HG02840 (cell line): Measurements from ENCODE around the gene UQCRC1.

Experiments used
- ATAC-seq: cut with Tn5 transposase; IDR thresholded peaks from one replicate; pipeline ENCODE4 v1.9.1; 2021; ENCODE audit warnings: mild to moderate bottlenecking, moderate library complexity, moderate number of reproducible peaks; ENCODE audit not compliant: unreplicated experiment, low FRiP score

Gene UQCRC1

DNA sequence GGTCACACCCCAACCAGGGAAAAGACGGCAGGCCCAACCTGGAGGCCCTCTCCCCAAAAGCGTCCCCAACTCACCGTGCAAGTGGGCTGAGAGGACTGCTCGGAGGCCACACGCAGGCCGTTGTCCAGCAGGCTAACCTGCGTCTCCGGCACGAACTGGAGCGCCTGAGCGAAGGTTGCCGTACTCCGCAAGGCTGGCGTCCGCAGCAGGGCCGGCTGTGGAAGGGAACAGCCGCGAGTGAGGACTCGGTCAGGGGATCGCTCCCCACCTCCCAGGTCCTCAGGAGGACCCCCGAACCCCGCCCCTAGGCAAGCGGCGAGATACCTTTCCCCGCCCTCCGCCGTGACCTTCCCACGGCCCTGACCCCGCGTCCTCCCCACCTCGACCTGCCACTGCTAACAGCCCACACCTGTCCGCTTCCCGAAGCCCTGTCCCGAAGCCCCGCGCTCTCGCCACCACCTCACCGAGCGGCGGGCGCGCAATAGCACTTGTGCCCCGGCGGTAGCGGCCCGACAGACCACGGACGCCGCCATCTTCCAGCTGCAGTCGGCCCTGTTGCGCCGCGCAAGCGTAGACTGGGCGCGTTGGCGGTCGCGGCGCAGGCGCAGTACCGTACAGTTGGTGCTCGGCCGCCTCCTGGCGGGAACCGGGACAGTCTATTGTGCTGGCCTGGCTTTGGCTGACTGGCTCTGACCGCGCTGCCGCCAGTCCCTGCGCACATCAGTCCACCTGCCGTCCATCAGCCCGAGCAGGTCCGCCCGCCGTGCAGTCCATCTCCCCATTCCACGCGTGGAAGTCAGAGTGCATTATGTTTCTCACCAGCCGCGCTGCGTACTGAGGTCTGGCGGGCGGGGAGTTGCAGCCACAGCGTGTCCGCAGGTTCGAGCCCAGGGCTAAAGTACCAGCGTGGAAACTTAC is at the start of gene UQCRC1:
TSS of gene UQCRC1 (minus strand) at position 559 of the 918 bp plus-strand sequence. CDS start at position 533, 26 bp downstream.
- ATAC-seq = peak; percentile 97

DNA sequence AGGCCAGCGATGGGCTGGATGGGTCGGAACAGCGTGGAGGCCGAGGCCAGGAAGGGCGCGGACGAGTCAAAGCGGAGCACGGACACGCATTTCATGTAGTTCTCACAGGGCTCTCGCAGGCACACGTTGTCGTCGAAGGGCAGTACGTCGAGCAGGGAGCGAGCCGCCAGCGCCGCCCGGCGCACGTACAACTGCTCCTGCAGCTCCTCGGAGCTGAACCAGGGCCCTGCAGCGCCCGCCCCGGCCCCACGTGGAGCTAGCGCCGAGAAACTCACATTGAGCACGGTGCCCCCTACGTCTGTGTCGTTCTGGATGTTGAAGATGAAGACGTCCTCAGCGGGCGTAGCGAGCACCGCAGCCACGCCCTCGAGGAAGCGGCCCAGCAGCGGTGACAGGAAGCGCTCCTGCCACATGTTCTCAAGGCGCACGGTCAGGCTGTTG is 47.4 kb upstream of the UQCRC1 start:
- no peak for ATAC-seq

DNA sequence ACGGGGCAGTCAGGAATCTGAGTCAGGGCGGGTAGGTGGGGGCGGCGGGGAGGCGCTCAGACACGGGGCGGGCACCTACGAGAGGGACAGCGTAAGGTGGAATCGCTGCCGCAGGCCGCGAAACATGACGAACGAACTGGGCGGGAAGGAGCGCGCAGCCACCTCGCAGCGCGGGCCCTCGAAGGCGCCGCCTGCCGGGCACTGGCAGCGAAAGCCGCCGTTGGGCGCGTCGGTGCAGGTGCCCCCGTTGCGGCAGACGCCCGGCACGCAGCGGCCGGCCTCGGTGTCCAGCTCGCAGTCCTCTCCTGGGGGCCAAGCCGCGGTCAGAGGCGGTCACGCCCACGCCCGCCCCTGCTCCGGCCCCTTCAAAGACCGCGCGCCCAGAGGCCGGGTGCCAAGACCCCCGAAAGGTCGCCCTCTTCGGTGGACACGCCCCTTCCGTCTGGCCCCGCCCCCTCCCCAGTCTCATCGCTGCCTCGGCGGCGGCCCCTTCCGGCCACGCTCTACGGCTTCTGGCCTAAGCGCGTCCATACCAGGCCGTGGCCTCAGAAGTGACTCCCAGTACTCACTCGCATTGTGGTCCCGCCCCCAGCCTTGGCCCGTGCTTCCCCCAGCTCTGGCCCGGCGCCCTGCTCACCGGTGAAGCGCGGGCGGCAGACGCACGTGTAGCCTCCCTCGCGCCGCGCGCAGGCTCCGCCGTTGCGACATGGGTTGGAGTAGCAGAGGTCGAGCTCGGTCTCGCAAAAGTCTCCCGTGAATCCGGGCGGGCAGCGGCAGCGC is 46.8 kb upstream of the UQCRC1 start:
- ATAC-seq = no peak

DNA sequence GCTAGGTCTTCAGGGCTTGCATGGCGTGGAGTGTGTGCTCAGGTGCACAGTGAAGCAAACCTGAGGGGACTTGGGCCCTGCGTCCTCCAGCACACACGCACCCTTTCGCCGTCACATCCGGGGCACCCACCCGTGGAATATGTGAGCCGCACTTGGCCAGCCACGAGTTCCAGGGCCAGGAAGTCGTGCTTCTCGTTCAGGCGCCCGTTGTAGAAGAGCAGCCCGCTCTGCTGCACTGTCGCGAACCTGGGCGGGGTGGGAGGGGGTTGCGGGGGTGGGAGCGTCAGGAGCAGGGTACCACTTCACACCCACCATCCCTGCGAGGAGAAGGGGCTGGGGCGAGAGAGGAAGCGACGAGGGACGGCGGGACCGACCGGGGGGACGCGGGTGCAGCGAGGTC is 46.2 kb upstream of the UQCRC1 start:
- ATAC-seq = no peak

DNA sequence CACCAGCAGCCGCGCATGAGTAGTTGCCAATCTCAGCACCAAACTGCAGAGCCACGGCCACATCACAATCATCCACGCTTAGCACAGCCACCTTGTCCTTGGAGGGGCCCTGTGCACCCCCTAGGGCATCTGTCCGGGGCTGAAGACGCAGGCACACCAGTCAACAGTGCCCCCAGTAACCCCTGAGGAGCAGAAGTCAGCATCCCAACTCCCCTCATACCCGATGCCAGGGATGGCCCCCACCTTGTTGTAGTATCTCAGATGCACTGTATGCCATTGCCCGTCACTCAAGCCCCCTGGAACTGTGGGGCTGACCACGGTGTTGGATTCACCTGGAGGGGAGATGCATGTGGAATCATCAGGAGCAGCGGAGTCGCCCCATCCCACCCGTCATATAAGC is 45.6 kb upstream of the UQCRC1 start:
- ATAC-seq = no peak

DNA sequence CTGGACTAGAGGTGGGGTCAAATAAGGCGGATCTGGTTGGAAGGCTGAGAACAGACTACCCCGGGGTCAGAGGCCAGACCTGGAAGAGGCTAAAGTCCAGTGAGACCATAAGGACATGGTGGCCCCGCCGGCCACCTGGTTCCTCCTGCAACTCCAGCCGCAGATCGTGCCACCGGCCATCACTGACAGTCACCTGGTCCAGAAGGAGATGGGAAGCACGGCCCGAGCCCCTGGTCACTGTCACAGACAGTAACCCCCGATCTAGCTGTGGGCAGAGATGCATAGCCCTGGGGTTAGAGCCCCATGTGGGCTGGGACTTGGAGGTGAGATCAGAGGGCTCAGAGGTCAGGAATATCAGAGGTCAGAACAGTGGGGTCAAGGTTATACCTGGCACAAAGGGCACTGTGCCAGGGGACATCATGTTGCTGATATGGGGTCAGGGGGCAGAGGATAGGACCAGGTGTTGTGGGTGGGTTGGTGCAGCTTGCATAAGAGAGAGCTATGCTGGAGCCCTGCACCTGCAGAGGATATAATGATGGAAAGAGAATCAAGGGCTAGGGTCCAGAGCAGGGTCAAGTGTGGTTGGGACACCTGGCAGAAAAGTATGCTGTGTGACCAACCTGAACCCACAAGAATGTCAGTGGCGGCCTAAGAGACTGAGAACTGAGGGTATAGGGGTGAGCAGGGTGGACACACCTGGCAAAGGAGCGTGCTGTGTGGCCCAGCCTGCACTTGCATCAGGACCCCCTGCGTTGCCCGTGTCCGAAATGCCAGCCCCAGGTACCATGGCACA is 43.7 kb upstream of the UQCRC1 start:
- ATAC-seq = no peak

DNA sequence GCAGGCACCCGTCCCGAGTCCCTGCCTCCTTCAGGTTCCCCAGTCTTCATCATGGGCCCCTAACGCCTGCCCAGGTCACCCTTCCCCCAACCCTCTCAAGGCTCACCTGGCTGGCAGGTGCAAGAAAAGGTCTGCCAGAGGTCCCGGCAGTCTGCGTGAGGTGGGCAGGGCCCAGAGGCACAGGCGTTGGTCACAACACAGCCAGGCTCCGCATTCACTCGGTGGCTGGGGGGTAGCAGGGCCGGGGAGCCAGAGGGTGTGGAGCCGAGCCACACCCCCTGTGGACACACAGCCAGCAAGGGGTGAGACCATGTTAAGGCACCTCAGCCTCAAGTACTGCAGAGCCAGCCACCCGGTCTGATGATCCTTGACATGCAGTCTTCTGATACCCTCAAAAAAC is 42.3 kb upstream of the UQCRC1 start:
- no peak for ATAC-seq

DNA sequence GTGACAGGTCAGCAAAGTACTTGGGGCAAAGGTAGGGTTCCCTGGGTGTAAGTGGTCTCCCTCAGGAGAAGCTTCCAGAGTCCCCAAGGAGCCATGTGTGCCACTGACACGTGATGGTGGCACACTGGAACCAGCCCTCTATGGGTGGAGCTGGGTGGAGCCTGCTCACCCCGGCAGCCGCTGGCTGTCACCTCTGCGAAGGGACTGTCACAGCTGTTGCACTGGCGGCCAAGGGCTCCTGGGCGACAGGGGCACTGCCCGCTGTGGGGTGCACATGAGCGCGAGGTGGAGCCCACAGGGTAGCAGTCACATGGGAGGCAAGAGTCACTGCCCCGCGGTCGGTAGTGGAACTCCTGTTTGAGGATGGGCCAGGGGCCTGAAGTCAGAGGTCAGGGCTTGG is 41.3 kb upstream of the UQCRC1 start:
- no peak for ATAC-seq

DNA sequence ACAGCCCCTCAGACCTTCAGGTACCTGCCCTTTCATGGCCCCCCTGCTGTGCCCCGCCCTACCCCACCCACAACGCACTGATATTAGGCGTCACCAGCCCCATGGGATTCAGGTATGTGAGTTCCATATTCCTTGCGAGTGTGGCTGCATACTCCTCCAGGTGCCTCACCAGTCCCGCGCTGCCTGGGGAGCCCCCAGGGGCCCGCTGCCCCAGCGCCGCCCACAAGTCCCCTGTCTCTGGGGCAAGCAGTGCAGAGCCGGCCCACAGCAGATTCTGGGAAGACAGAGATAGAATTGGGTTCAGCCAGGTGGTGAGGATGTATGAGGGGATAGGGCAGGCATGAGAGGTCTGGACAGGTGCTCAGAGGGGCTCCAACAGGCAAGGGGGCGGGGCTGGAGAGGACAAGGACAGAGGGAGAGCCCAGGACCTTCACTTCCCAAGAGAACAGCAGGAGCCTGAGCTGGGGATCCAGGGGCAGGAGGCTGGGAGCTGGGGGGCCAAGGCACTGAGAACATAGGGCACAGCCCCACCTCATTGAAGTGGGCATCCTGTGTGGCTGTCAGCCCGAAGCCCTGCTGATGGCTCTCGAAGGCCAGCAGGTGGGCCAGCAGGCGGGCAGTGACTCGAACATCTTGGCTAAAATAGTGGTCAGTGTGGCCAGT is 38.9 kb upstream of the UQCRC1 start:
- ATAC-seq = no peak

DNA sequence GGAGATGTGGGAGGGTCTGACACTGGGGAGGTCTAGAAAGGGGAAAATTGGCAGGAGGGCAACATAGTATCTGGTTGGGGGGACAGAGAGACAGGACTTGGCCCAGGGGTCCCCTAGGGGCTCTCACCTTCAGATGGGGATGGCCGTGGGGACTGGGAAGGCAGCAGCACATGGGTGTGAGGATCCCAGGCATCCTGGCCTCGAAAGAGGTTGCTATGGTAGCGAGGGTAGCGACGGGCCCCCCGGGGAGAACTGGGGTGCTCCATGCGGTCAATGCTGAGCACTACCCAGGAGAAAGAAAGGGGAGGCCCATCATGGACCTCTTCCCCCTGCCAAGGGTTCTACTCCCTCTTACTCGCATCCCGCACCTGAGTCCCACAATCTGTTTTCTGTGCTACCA is 38.3 kb upstream of the UQCRC1 start:
- ATAC-seq = no peak

DNA sequence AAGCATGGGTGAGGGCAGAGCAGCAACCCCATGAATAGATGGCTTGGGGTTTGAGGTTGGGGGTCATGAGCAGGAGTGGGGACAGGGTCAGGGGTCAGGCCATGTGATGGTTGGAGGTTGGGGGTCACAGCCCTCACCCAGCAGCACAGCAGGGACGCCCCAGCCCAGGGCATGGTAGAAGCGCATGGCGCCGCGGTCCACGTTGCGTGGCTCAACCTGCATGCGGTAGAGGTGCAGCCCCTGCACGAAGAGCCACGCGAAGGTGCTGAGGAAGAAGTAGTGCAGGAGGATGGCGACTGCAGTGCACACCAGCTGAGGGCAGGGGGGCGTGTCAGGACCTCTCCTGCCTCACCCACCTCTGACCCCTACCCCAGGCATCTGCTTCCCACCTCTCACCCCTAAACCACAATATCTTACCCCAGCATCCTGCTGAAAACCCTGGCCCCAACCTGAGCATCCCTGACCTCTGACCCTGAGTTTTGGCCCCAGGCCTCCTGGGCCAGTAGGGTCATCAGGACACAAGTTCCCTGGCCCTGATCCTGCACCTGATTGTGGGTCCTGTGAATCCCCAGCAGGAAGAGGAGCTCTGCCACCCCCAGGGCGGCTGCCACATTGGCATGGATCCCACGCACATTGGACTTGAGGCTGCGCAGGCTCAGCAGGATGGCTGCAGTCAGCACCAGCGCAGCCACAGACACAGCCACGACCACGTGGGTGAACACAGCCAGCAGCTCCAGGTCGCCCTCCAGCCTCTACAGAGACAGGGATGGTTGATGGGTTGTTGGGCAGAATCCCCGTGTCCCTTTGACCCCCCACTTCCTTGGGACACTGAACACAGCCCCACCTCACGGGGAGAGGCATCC is 35.7 kb upstream of the UQCRC1 start:
- ATAC-seq = no peak

DNA sequence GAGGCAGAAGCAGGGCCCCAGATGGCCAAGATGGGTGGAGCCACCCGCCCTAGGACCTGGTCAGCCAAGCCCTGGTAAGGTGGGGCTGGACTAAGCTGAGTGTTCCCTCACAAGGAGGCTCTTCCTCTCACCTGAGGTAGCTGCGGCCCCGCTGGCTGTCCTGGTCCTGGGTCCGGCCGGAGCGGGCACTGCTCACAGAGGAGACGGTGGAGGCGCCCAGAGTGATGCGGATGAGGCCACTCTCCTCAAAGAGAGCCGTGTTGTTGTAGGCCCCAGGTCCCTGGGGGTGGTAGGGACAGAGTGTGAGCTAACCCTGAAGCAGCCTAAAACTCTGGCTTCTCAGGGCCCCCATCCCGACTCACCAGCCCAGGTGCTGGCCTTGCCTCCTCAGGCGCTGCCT is 33.2 kb upstream of the UQCRC1 start:
- ATAC-seq = no peak

DNA sequence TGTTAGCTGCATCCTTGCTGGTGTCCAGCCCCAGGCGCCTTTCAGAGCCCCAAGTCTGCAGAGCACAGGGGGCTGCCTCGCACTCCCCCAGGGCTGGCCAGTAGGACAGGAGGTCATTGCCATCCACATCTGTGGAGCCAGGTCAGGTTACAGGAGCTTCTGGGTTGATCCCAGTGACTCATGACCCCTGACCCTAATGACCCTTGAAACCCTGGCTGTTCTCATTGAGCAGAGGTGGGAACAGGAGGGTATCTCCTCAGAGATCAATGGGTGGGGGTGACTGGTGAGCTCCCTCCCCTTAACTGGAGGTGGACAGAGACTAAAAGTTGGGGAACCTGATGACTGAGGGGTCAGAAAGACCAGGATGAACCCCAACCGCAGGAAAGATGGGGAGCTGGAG is 31.9 kb upstream of the UQCRC1 start:
- ATAC-seq = no peak

DNA sequence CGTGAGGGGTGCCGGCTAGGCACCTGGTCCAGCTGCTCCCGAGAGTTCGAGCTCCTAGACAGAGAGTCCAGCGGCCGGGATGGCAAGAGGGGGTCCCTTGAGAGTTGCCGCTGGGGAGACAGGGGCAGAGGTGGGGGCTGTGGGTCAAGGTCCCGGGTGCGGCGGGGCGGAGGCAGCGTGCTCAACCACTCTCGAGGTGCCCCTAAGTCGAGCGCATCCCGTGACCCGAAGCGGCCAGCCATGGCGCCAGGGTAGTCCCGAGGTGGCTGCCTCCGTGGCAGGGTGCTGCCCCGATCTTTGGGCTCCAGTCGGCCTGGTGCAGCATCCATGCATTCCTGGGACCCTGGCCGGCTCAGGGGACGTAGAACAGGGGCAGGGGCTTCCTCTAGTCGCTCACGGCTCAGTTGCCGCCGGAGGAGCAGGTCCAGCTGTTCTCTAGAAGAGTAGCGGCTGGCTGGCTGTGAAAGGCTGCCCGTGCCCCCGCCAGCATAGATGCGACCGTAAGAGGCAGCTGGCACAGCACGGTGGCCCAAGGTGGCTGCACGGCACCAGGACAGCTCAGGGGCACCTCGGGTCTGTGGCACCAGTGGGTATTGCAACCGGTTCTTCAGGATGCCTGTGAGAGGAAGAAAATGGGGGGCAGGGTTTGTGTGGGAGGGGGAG is 30.6 kb upstream of the UQCRC1 start:
- no peak for ATAC-seq

DNA sequence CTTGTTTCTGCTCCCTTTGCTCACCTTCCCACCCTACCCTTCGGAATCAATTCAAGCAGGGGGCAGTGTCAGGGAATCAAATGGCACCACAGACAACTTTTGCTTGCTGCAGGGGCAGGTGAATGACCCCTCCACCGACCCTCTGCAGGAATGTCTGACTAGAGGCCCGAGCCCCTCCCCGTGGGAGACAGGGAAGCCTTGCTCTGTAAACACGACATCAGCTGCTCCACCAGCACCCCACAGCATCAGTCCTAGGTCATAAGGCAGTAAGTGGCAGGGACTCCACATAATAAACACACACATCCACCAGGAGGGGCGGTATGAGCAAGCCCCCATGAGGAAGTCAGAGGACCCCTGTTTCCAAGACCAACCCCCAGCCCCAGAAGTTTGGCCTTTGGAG is 27.9 kb upstream of the UQCRC1 start:
- ATAC-seq = no peak

DNA sequence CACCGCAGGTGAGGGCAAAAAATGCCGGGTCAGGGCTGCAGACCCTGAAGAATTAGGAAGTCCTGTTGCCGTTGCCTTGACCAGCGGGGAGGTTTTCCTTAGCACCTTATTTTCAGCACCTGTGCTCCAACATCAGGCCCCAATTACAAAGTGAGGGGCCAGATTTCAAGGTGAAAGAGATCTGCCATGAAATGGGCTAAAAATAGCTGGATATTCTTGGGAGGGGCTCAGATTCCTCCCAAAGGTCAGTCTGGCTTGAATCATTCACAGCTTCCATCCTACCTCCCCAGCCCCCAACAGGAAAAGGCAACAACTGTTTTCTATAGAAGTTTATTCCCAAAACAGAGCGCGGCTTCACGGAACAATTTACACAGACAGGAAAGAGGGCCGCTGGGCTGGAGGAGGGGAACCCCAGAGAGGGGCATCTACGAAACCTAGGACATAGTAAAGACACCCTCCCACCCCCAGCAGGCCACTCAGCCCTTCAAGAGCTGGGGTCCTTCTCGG is 26.8 kb upstream of the UQCRC1 start:
- ATAC-seq = no peak

DNA sequence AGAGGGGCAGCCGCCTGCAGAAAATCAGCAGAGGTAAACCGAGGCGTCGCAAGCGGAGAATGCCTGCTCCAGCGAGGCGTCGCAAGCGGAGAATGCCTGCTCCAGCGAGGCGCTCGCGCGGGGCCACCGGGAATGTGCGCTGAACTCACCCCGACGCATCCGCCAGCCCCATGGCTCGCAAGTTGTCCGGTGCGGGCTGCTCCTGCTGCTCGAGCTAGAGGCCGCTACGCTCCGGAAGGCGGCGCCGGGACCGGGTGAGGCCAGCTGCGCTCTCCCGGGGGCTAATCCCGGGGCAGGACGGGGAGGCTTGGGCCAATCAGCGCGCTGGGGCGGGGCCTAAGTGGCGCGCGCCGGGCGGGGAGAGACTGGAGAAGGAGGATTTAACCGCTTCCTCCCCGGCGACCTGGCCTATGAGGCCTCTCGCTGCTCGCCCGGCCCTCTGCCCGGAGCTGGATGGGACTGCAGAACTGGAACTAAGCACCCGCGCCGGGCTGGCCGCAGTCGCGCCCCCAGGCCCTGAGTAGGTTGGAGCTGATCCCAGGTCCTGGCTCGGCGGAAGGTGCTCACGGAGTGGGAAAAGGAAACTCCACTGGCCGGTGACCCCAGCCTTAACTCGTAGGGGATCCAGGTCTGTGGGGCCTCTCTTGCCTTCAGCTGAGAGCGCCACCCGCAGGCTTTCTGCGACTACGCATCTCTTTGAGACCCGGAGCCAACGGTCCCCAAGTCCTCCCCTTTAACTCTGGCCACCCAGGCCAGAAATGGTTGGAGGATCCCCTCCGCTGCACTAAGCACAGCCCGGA is 26.0 kb upstream of the UQCRC1 start, which contains the start of gene SLC26A6:
TSS of gene SLC26A6 (minus strand) at position 240 of the 800 bp plus-strand sequence. CDS start at position 172, 68 bp downstream.
- ATAC-seq = peak; percentile 77
